ENCODE results near the gene SELENON.

Gene SELENON

DNA sequence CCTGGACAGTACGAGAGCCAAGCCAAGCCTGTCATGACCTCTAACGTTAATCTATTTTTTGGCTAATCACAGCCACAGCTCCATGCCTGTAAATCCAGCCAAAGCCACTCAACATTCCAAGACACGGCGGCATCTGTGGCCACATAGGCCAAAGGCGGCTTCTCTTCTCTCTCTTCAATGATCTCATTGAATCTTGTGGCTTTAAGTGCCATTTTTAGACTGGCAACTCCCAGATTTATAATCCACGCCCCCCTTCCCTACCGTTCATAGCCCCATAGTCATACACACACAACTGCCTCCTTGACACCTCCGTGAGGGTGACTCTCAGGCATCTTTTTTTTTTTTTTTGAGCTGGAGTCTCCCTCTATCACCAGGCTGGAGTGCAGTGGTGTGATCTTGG lies 5.7 kb upstream of the SELENON start:
- H3K9me3 ChIP-seq (replicated peaks in 1 of 11): no peaks in the 10 kb centered on the region
- H3K4me2 ChIP-seq: peak overlapping the region in 7 of 11 experiments; percentile 6 to 63 (median 39); a peak in 10 of 22 replicates
- H3K9ac ChIP-seq: no peak overlapping the region
- H3K27ac ChIP-seq: no peak overlapping the region
- TF ChIP-seq Cebpa-rat (IDR thresholded peaks at IDR 0.05): no peak
- H3K27me3 ChIP-seq: no peaks in the 10 kb centered on the region
- H3K4me1 ChIP-seq: peaks cover under 1 to 49% (median 30%) of the 10 kb centered on the region in 10 experiments; a peak in 17 of 20 replicates
- no peak overlapping the region for H3K4me3 ChIP-seq
- no peaks in the 10 kb centered on the region for H3K36me3 ChIP-seq
- no peaks in the 10 kb centered on the region for H4K20me1 ChIP-seq

DNA sequence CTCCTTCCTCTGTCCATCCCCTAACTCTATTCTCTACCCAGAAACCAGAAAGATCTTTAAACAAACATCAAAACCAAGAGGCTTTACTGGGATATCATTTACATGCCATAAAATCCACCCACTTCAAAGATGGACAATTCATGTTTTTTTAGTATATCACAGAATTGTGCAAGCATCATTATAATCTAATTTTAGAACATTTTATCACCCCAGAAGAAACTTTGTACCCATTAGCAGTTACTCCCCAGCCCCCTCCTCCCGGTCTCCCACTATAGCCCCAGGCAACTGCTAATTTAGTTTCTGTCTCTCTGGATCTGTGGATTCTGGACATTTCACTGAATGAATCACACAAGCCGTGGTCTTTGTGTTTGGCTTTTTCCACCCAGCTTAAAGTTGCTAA lies 4.8 kb upstream of the SELENON start:
- Histone ChIP-seq H3K27ac (no peak overlapping the region), H4K20me1 (no peaks in the 10 kb centered on the region), H3K4me2 (0 out of 22 replicates have a peak overlapping the region, but pooled peaks of 2 of the 11 experiments have one; percentile 39 to 63), H3K4me1 (peaks cover 5 to 54% (median 35%) of the 10 kb centered on the region in 10 experiments; a peak in 18 of 20 replicates), H3K27me3 (no peaks in the 10 kb centered on the region), H3K4me3 (no peak overlapping the region), H3K9me3 (replicated peaks in 1 of 11) (no peaks in the 10 kb centered on the region), H3K36me3 (no peaks in the 10 kb centered on the region), H3K9ac (no peak overlapping the region)
- no peak for TF ChIP-seq Cebpa-rat (IDR thresholded peaks at IDR 0.05)

DNA sequence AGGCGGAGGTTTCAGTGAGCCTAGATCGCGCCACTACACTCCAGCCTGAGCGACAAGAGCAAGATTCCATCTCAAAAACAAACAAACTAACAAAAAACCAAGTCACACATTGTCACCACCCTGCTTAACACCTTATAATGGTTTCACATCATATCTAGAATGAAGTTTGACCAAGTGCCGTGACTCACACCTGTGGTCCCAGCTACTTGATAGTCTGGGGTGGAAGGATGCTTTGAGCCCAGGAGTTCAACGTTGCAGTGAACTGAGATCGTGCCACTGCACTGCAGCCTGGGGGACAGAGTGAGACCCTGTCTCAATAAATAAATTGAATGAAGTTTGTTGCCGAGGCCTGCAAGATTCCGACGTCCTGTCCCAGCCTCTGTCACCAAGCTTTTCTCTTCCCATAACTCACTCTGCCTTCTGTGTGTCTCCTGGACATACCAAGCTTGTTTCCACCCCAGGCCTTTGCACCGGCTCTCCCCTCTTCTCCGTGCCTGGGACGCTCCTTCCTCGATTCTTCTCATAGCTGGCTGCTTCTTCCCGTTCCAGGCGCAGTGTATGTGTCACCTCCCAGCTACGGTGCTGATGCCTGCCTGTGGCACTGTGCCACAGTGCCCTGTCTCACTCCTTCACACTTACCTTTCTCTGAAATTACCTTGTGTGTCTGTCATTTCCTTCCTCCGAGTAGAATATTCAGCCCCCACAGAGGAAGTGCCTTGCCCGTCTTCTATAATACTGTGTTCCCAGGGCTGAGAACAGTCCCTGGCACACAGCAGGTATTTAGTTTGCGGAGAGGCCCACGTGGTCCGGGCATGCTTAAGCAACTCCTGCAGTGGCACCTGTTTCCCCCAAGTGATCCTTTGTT lies 3.8 kb upstream of the SELENON start:
- Histone ChIP-seq H4K20me1 (no peaks in the 10 kb centered on the region; a peak in 1 of 22 replicates), H3K36me3 (no peaks in the 10 kb centered on the region), H3K4me2 (peak overlapping the region in 8 of 11 experiments; percentile 15 to 70 (median 52); a peak in 13 of 22 replicates), H3K4me1 (peaks cover 11 to 61% (median 42%) of the 10 kb centered on the region in 10 experiments), H3K27me3 (no peaks in the 10 kb centered on the region), H3K9me3 (replicated peaks in 1 of 11) (no peaks in the 10 kb centered on the region), H3K27ac (no peak overlapping the region), H3K9ac (no peak overlapping the region), H3K4me3 (no peak overlapping the region)
- no peak for TF ChIP-seq Cebpa-rat (IDR thresholded peaks at IDR 0.05)

DNA sequence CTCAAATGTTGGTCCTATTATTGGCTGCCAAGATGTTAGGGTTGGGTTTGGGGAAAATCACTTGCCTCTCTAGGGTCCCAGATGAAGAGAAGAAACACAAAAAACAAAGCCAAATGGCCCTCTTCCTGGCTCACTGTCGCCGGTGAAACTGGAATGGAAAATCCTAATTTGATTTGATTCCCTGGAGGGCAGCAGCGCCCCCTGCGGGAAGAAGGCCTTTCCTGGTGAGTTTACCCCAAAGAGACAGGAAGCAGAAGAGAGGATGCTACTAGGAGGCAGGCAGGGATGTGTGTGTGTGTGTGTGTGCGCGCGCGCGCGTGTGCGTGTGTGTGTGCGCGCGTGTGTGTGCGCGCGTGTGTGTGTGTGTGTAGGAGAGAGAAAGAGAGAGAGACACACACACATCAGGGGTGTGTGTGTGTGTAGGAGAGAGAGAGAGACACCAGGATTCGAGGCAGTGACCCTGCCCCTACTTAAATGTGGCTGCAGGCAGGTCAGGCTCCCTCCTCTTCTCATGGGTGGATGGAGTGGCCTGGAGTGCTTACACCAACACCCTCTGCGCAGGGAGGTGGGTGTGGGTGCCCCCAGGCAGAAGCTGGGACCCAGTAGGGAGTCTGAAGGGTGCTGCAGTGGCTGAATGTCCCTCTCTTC lies 3.1 kb upstream of the SELENON start:
- Histone ChIP-seq H3K4me2 (peak overlapping the region in 10 of 11 experiments; percentile 1 to 70 (median 52); a peak in 18 of 22 replicates), H3K9me3 (replicated peaks in 1 of 11) (no peaks in the 10 kb centered on the region), H3K4me1 (peaks cover 18 to 68% (median 50%) of the 10 kb centered on the region in 10 experiments), H3K4me3 (no peak overlapping the region), H3K36me3 (no peaks in the 10 kb centered on the region), H3K9ac (peak overlapping the region in 1 of 11 experiments; percentile 5; a peak in 1 of 22 replicates), H4K20me1 (peaks cover 0 to 3% (median 0%) of the 10 kb centered on the region in 11 experiments; a peak in 2 of 22 replicates), H3K27me3 (no peaks in the 10 kb centered on the region), H3K27ac (no peak overlapping the region)
- no peak for TF ChIP-seq Cebpa-rat (IDR thresholded peaks at IDR 0.05)

DNA sequence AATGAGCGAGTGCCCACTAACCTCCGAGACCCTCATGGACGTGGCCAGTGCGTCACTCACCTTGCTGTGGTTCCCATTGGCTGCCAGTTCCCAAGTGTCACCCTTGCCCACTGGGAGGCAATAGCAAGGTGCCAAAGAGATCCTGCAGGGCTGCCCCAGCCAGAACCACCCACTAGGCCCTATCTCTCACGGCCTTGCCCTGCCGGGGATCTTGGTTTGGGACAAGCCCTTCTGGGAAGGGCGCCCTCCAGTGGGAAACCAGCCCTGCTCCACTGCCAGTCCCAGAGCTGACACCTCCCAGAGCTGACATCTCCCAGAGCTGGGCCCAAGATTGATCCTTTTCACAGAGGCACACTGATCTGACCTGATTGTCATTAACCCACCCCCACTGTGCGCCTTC lies 2.1 kb upstream of the SELENON start:
- H3K4me2 ChIP-seq: peak overlapping the region in 7 of 11 experiments; percentile 22 to 70 (median 57); a peak in 7 of 22 replicates
- H3K27ac ChIP-seq: no peak overlapping the region
- H3K9me3 ChIP-seq (replicated peaks in 1 of 11): no peaks in the 10 kb centered on the region
- TF ChIP-seq Cebpa-rat (IDR thresholded peaks at IDR 0.05): no peak
- H3K36me3 ChIP-seq: no peaks in the 10 kb centered on the region
- H3K4me1 ChIP-seq: peaks cover 28 to 78% (median 60%) of the 10 kb centered on the region in 10 experiments
- H4K20me1 ChIP-seq: peaks cover 0 to 13% (median 0%) of the 10 kb centered on the region in 11 experiments; a peak in 5 of 22 replicates
- H3K27me3 ChIP-seq: no peaks in the 10 kb centered on the region
- no peak overlapping the region; a peak in 1 of 22 replicates for H3K9ac ChIP-seq
- H3K4me3 ChIP-seq: no peak overlapping the region

DNA sequence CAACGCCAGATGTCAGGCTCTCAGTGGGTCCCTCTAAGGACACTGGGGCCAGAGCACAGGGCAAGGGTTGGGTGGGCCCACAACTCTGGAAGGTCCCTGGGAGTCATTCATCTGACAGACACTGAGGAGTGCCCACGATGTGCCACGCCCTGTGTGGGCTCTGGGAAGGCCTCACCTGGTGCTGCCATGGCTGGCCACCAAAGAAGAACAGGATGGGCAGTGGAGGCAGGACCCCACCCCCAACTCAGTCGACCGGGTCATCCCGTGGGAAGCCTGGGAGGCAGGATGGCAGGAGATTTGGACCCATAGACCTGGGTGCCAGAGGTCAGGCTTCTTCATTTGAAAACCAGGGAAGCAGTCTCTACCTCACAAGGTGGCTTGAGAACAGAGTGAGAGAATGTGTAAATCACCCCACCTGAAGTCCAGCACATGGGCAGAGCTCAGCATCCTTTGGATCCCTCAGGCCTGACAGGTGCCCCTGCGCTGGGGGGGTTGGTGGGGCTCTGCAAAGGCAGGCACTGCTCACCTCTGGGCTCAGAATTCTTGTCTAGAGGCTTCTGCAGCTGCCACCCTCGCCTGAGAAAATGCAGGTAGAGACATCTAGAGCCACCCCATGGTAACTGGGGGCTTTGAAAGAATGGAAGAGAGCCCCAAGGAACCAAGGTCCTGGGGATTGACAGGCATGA lies 1.2 kb upstream of the SELENON start:
- H3K4me1 ChIP-seq: peaks cover 37 to 84% (median 68%) of the 10 kb centered on the region in 10 experiments
- peaks cover 0 to 18% (median 0%) of the 10 kb centered on the region in 11 experiments; a peak in 8 of 22 replicates for H4K20me1 ChIP-seq
- no peak overlapping the region for H3K27ac ChIP-seq
- no peaks in the 10 kb centered on the region for H3K9me3 ChIP-seq (replicated peaks in 1 of 11)
- no peak overlapping the region for H3K4me3 ChIP-seq
- no peaks in the 10 kb centered on the region for H3K27me3 ChIP-seq
- peak overlapping the region in 9 of 11 experiments; percentile 81 to 99 (median 93); a peak in 17 of 22 replicates for H3K4me2 ChIP-seq
- no peak for TF ChIP-seq Cebpa-rat (IDR thresholded peaks at IDR 0.05)
- H3K36me3 ChIP-seq: no peaks in the 10 kb centered on the region
- H3K9ac ChIP-seq: peak overlapping the region in 2 of 11 experiments; percentile 83 to 84; a peak in 3 of 22 replicates

DNA sequence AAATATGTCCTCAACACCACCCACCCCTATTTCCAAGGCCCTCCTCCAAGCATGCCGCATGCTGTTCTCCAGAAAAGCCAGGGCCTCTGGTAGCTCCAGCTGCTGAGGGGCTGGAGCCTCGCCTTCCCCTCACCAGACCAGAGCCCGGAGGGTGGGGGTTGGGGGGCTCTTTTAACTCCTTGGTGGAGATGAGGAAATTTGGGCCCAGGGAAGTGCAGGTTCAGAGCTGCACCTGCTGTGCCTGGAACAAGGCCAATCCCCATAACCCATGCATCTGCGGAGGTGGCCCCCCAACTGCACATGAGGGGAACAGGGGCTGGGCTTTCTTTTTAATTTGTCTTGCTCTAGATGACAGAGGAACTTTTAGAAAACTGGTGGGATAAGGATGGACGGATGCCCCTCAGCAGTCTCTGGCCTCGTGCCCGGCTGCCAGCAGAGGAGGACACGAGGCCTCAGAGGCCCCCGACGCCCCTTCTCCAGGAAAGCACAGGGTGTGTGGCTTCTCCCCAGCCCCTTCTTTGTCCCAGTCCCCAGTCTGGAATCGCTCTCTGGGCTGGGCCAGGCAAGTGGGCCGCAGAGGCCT lies 550 bp upstream of the SELENON start:
- no peaks in the 10 kb centered on the region for H3K27me3 ChIP-seq
- peak overlapping the region; percentile 60 to 79 (median 68) for H3K4me3 ChIP-seq
- H3K9me3 ChIP-seq (replicated peaks in 1 of 11): no peaks in the 10 kb centered on the region
- TF ChIP-seq Cebpa-rat (IDR thresholded peaks at IDR 0.05): no peak
- H3K4me1 ChIP-seq: peaks cover 43 to 84% (median 68%) of the 10 kb centered on the region in 10 experiments
- H3K4me2 ChIP-seq: peak overlapping the region; percentile 71 to 99 (median 93)
- no peaks in the 10 kb centered on the region for H3K36me3 ChIP-seq
- peak overlapping the region; percentile 48 to 78 (median 70); a peak in 20 of 22 replicates for H3K27ac ChIP-seq
- peaks cover 0 to 23% (median 0%) of the 10 kb centered on the region in 11 experiments; a peak in 9 of 22 replicates for H4K20me1 ChIP-seq
- H3K9ac ChIP-seq: peak overlapping the region; percentile 72 to 85 (median 82)

DNA sequence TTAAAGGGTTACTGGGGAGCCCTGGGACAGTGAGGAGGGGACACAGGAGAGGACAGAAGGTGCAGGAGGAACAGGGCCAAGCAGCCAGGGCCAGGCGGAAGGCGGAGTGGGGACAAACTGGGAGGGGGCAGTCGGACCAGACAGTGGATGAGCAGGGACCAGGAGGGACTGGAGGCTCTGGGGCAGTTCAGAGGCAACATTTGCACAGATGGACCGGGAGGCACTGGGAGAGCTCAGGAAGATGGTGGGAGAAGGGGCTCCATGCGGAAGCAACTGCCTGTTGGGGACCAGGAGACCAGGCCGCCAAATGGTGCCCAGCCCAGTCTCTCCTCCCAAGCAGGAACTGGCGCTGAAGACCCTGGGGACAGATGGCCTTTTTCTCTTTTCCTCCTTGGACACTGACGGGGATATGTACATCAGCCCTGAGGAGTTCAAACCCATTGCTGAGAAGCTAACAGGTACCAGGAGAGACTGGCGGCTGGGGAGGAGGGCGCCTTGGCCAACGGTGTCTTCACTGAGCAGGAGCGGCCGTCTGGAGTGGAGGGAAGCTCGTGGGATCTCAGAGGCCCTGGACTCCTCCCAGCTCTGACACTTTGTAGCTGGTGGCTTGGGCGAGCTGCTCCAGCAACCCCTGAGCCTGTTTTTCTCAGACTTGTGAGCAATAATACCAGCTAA lies 847 bp downstream of the SELENON start:
- Histone ChIP-seq H3K4me3 (peak overlapping the region; percentile 60 to 79 (median 68)), H3K9ac (peak overlapping the region; percentile 72 to 86 (median 83))

More for the DNA sequence above, 847 bp downstream of the SELENON start:
- TF ChIP-seq Cebpa-rat (IDR thresholded peaks at IDR 0.05): no peak
- Histone ChIP-seq H3K4me2 (peak overlapping the region; percentile 93 to 100 (median 96)), H4K20me1 (peaks cover 4 to 30% (median 12%) of the 10 kb centered on the region in 11 experiments; a peak in 13 of 22 replicates), H3K9me3 (replicated peaks in 1 of 11) (no peaks in the 10 kb centered on the region), H3K27me3 (no peaks in the 10 kb centered on the region), H3K36me3 (peaks cover 0 to 10% (median 0%) of the 10 kb centered on the region in 11 experiments; a peak in 2 of 22 replicates), H3K27ac (peak overlapping the region in 10 of 11 experiments; percentile 55 to 81 (median 72); a peak in 18 of 22 replicates), H3K4me1 (peaks cover 56 to 88% (median 80%) of the 10 kb centered on the region in 10 experiments)

Measured in BLaER1 treated with 17β-estradiol and CSF1 and Interleukin-3, amounts not matched to agents 10 nM and 100 nM (cell line).